ENCODE results near the gene PPP1R37.

PPP1R37 gene

DNA sequence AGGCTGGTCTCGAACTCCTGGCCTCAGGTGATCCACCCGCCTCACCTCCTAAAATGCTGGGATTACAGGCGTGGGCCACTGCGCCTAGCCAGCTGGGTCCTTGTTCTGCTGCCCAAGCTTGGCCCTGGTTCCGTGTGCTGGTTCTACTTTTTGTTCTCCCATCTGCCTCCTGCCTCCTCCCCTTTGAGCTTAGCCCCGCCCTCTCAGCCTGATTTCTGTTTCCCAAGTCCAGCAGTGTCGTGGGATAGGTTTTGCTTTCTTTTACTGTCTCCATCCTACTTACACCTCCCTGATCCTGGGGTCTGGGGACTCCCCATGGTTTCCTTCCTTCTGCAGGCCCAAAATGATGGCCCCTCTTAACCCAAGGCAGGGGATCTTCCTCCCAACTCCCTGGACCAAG, 88.0 kb downstream of the PPP1R37 start:
- Histone ChIP-seq H3K9ac (no peak overlapping the region), H3K4me1 (ENCODE audit: low read depth, poor library complexity, severe bottlenecking) (peaks cover 24% of the 10 kb centered on the region), H3K36me3 (ENCODE audit: insufficient read depth) (no peaks in the 10 kb centered on the region), H4K20me1 (ENCODE audit: insufficient read depth) (no peaks in the 10 kb centered on the region), H2AFZ (ENCODE audit: low read depth) (no peak overlapping the region), H3K79me2 (ENCODE audit: insufficient read depth, low read depth) (peaks cover 43% of the 10 kb centered on the region; the same call in 1 of the 2 replicates), H3K4me2 (peak overlapping the region; percentile 75; the same call in 1 of the 2 replicates), H3K27ac (no peak overlapping the region), H3K27me3 (ENCODE audit: insufficient read depth, low read depth) (no peaks in the 10 kb centered on the region), H3K4me3 (IDR thresholded peaks at IDR 0.05; ENCODE audit: insufficient read depth, low read depth, low read length) (no peak overlapping the region)
- TF ChIP-seq, protein P1, sequence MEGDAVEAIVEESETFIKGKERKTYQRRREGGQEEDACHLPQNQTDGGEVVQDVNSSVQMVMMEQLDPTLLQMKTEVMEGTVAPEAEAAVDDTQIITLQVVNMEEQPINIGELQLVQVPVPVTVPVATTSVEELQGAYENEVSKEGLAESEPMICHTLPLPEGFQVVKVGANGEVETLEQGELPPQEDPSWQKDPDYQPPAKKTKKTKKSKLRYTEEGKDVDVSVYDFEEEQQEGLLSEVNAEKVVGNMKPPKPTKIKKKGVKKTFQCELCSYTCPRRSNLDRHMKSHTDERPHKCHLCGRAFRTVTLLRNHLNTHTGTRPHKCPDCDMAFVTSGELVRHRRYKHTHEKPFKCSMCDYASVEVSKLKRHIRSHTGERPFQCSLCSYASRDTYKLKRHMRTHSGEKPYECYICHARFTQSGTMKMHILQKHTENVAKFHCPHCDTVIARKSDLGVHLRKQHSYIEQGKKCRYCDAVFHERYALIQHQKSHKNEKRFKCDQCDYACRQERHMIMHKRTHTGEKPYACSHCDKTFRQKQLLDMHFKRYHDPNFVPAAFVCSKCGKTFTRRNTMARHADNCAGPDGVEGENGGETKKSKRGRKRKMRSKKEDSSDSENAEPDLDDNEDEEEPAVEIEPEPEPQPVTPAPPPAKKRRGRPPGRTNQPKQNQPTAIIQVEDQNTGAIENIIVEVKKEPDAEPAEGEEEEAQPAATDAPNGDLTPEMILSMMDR (conservative IDR thresholded peaks at IDR 0.05; ENCODE audit: low read depth, low read length), result no peak

DNA sequence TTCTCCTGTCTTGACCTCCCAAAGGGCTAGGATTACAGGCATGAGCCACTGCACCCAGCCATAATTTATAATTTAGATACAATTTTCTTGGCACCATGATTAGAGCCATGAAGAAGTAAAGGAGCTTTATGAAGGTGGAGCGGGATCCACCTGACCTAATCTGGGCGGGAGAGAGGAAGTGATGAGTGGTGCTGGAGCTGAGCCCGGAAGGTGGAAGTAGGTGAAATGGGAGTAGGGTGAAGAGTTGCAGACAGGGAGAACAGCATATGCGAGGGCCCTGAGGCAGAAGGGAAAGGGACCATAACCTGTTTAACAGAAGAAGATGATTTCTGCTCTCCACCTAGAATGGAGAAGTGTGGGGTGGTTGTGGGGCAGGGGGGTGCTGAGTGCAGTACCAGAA, 89.8 kb downstream of the PPP1R37 start:
- no peak overlapping the region for H3K27ac ChIP-seq
- H3K27me3 ChIP-seq (ENCODE audit: insufficient read depth, low read depth), result no peaks in the 10 kb centered on the region
- no peak overlapping the region for H3K9ac ChIP-seq
- no peak overlapping the region for H2AFZ ChIP-seq (ENCODE audit: low read depth)
- no peaks in the 10 kb centered on the region for H3K36me3 ChIP-seq (ENCODE audit: insufficient read depth)
- H4K20me1 ChIP-seq (ENCODE audit: insufficient read depth), result no peaks in the 10 kb centered on the region
- peaks cover 16% of the 10 kb centered on the region for H3K4me1 ChIP-seq (ENCODE audit: low read depth, poor library complexity, severe bottlenecking)
- TF ChIP-seq, protein P1 (conservative IDR thresholded peaks at IDR 0.05; ENCODE audit: low read depth, low read length), result no peak
- peaks cover 27% of the 10 kb centered on the region; the same call in 1 of the 2 replicates for H3K79me2 ChIP-seq (ENCODE audit: insufficient read depth, low read depth)
- no peak overlapping the region for H3K4me2 ChIP-seq
- H3K4me3 ChIP-seq (IDR thresholded peaks at IDR 0.05; ENCODE audit: insufficient read depth, low read depth, low read length), result no peak overlapping the region

DNA sequence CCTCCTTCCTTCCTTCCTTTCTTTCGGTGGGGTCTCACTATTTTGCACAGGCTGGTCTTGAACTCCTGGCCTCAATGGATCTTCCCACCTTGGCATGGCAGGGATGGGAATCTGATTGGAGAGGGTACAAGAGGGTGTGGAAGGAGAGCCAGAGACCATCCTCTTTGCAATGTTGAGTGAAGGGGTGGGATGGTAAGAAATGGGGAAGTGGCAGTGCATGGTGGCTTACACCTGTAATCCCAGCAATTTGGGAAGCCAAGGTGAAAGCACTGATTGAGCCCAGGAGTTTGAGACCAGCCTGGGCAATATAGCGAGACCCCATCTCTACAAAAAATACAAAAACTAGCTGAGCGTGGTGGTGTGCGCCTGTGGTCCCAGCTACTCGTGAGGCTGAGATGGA, 91.1 kb downstream of the PPP1R37 start:
- H3K4me1 ChIP-seq (ENCODE audit: low read depth, poor library complexity, severe bottlenecking), result peaks cover 16% of the 10 kb centered on the region
- no peak overlapping the region for H2AFZ ChIP-seq (ENCODE audit: low read depth)
- H3K27me3 ChIP-seq (ENCODE audit: insufficient read depth, low read depth), result no peaks in the 10 kb centered on the region
- H3K27ac ChIP-seq, result no peak overlapping the region
- no peak overlapping the region for H3K4me2 ChIP-seq
- no peaks in the 10 kb centered on the region for H3K36me3 ChIP-seq (ENCODE audit: insufficient read depth)
- H3K4me3 ChIP-seq (IDR thresholded peaks at IDR 0.05; ENCODE audit: insufficient read depth, low read depth, low read length), result no peak overlapping the region
- H3K9ac ChIP-seq, result no peak overlapping the region
- peaks cover 27% of the 10 kb centered on the region; the same call in 1 of the 2 replicates for H3K79me2 ChIP-seq (ENCODE audit: insufficient read depth, low read depth)
- no peaks in the 10 kb centered on the region for H4K20me1 ChIP-seq (ENCODE audit: insufficient read depth)
- TF ChIP-seq, protein P1 (conservative IDR thresholded peaks at IDR 0.05; ENCODE audit: low read depth, low read length), result no peak

DNA sequence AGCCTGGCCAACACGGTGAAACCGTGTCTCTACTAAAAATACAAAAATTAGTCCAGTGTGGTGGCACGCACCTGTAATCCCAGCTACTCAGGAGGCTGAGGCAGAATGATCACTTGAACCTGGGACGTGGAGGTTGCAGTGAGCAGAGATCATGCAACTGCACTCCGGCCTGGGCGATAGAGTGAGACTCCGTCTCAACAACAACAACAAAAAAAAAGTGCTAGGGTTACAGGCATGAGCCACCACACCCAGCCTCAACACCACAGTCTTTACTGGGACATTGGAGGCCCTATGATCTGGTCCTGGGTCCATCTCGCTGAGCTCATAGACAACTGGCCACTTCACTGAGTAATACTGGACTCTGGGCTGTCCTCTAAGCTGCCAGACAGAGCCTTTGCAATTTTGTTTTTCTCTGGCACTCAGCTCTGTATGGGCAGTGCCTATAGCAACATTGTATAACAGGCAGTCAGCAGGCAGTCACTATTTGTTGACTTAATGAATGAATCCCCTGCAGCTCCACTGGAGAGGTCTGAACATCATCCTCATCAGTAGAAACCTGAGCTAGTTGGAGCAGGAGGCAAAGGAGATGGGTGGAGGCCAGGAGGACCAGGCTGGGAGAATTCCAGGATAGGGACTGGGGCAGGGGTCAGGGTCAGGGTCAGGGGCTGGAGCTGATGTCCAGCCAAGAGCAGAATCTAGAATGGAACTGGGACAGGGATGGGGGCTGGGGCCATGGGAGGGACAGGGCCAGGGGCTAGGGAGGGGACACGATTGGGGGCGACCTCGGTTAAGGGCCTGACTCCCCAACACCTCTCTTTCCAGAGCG, 93.7 kb downstream of the PPP1R37 start:
- H3K79me2 ChIP-seq (ENCODE audit: insufficient read depth, low read depth), result peaks cover 5% of the 10 kb centered on the region; the same call in 1 of the 2 replicates

More for the DNA sequence above, 93.7 kb downstream of the PPP1R37 start:
- no peaks in the 10 kb centered on the region for H3K36me3 ChIP-seq (ENCODE audit: insufficient read depth)
- H2AFZ ChIP-seq (ENCODE audit: low read depth), result no peak overlapping the region; the same call in 1 of the 2 replicates
- H3K4me2 ChIP-seq, result no peak overlapping the region
- no peaks in the 10 kb centered on the region for H3K4me1 ChIP-seq (ENCODE audit: low read depth, poor library complexity, severe bottlenecking)
- TF ChIP-seq, protein P1 (conservative IDR thresholded peaks at IDR 0.05; ENCODE audit: low read depth, low read length), result no peak
- H3K9ac ChIP-seq, result no peak overlapping the region
- no peak overlapping the region for H3K4me3 ChIP-seq (IDR thresholded peaks at IDR 0.05; ENCODE audit: insufficient read depth, low read depth, low read length)
- H4K20me1 ChIP-seq (ENCODE audit: insufficient read depth), result no peaks in the 10 kb centered on the region
- no peaks in the 10 kb centered on the region for H3K27me3 ChIP-seq (ENCODE audit: insufficient read depth, low read depth)
- no peak overlapping the region for H3K27ac ChIP-seq

Measured in KMS-11 (cell line).